Smooth muscle cell (in vitro differentiated cells): ENCODE data around the gene TCF7L1. TPM values are rescaled to one million over a fixed set of nuclear protein-coding genes. Genes with fewer than 3 reads are reported as not detected.

ENCODE experiments used
- DNase-seq: peaks from one replicate; lab custom pipeline; 2025; ENCODE audit not compliant: unreplicated experiment; lab: John Stamatoyannopoulos, UW
- H2AFZ ChIP-seq: fragments of 200-600 bp; sonication (generic); 2 replicates; pipeline ENCODE4 v1.6.0; 2016; ENCODE audit warnings: antibody characterized with exemption, low read depth, mild to moderate bottlenecking
- H3F3A ChIP-seq: fragments of 200-600 bp; sonication (generic); 2 replicates; pipeline ENCODE4 v1.6.0; 2017; ENCODE audit warnings: antibody characterized with exemption, low read depth
- H3K27ac ChIP-seq: fragments of 200-600 bp; sonication (generic); 2 replicates; pipeline ENCODE4 v1.5.1; 2016; ENCODE audit warnings: low read depth, mild to moderate bottlenecking
- H3K27me3 ChIP-seq: fragments of 200-600 bp; sonication (generic); 2 replicates; pipeline ENCODE4 v1.6.1; 2016; ENCODE audit warnings: low read depth, mild to moderate bottlenecking
- H3K36me3 ChIP-seq: fragments of 200-600 bp; sonication (generic); 2 replicates; pipeline ENCODE4 v1.5.1; 2016; ENCODE audit warnings: low read depth
- H3K4me1 ChIP-seq: fragments of 200-600 bp; sonication (generic); 2 replicates; pipeline ENCODE4 v1.5.1; 2016; ENCODE audit warnings: low read depth
- H3K4me2 ChIP-seq: fragments of 200-600 bp; sonication (generic); 2 replicates; pipeline ENCODE4 v1.6.0; 2016; ENCODE audit warnings: mild to moderate bottlenecking
- H3K4me3 ChIP-seq: fragments of 200-600 bp; sonication (generic); 2 replicates; pipeline ENCODE4 v1.5.1; 2016; ENCODE audit warnings: mild to moderate bottlenecking
- H3K79me2 ChIP-seq: fragments of 200-600 bp; sonication (generic); 2 replicates; pipeline ENCODE4 v1.6.0; 2016; ENCODE audit warnings: low read depth, mild to moderate bottlenecking
- H3K9ac ChIP-seq: fragments of 200-600 bp; sonication (generic); 2 replicates; pipeline ENCODE4 v1.6.0; 2016; ENCODE audit warnings: low read depth
- H3K9me3 ChIP-seq: fragments of 200-600 bp; sonication (generic); replicated peaks from 2 replicates; pipeline ENCODE4 v1.5.1; 2016; ENCODE audit warnings: low read depth
- H4K20me1 ChIP-seq: fragments of 200-600 bp; sonication (generic); 2 replicates; pipeline ENCODE4 v1.6.0; 2016; ENCODE audit warnings: low read depth
- WGBS: methylation state at CpG from one replicate; pipeline ENCODE4 v1.1.7; 2016; ENCODE audit warnings: low lambda C conversion rate; 5-methylcytosine and 5-hydroxymethylcytosine counted together
- polyA plus RNA-seq: library from polyadenylated mRNA; unstranded; fragments of >200 nt; fragmentation: Nextera tagmentation; extraction: Ambion mirVana; gene quantifications from 2 replicates; pipeline ENCODE4 v1.2.1, GENCODE V29; 2016
- total RNA-seq: library from RNA; depleted of rRNA; stranded (reverse); fragments of >200 nt; gene quantifications from 2 replicates; pipeline ENCODE4 v1.2.3, GENCODE V29; 2014
- TF ChIP-seq, protein P1 (sequence below): fragments of 200-600 bp; sonication (generic); IDR thresholded peaks from 2 replicates; pipeline ENCODE4 v1.5.1; 2017; ENCODE audit warnings: borderline replicate concordance, mild to moderate bottlenecking, antibody characterized with exemption; ENCODE audit not compliant: insufficient read depth, poor library complexity, severe bottlenecking

The TCF7L1 gene
- total and polyA plus RNA-seq, 2 experiments from 2014 or later, result 4.5 to 15.2 TPM

DNA sequence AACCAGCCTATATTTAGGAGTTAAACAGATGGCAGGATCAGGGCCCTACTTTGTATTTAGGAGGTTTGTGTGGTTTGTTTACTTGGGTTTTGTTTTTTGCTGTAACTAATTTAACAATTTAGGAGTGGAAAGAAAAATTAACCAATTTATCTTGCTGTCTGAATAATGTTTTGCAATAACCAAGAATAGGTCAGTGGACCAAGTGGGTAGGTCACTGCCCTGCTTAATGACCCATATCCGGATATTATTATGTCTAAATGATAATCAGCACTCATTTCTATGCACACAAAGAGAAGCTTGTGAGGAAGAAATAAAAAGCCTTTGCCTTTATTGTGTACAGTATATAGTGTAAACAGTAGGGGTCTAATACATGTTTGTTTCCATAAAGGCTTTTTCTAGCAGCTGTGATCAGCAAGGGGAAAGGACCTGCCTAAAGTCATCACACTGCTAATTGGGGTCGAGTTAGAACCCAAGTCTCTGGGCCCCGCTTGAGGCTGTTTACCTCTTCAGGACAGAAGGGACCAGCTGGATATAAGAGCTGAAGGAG, 118.0 kb downstream of the TCF7L1 start:
- Histone ChIP-seq H3K27me3 (no peaks in the 10 kb centered on the region), H3K4me3 (no peak overlapping the region), H3K27ac (no peak overlapping the region), H2AFZ (no peak overlapping the region), H3K4me2 (no peak overlapping the region), H3K9me3 (no peaks in the 10 kb centered on the region), H3K36me3 (no peaks in the 10 kb centered on the region), H3F3A (peaks cover 23% of the 10 kb centered on the region), H3K79me2 (peaks cover 25% of the 10 kb centered on the region), H3K9ac (no peak overlapping the region), H3K4me1 (peaks cover 59% of the 10 kb centered on the region), H4K20me1 (peaks cover 62% of the 10 kb centered on the region)
- no peak for DNase-seq
- WGBS, result 83% methylated on average over 3 of the region's 3 CpGs
- TF ChIP-seq, protein P1, sequence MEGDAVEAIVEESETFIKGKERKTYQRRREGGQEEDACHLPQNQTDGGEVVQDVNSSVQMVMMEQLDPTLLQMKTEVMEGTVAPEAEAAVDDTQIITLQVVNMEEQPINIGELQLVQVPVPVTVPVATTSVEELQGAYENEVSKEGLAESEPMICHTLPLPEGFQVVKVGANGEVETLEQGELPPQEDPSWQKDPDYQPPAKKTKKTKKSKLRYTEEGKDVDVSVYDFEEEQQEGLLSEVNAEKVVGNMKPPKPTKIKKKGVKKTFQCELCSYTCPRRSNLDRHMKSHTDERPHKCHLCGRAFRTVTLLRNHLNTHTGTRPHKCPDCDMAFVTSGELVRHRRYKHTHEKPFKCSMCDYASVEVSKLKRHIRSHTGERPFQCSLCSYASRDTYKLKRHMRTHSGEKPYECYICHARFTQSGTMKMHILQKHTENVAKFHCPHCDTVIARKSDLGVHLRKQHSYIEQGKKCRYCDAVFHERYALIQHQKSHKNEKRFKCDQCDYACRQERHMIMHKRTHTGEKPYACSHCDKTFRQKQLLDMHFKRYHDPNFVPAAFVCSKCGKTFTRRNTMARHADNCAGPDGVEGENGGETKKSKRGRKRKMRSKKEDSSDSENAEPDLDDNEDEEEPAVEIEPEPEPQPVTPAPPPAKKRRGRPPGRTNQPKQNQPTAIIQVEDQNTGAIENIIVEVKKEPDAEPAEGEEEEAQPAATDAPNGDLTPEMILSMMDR, result no peak

DNA sequence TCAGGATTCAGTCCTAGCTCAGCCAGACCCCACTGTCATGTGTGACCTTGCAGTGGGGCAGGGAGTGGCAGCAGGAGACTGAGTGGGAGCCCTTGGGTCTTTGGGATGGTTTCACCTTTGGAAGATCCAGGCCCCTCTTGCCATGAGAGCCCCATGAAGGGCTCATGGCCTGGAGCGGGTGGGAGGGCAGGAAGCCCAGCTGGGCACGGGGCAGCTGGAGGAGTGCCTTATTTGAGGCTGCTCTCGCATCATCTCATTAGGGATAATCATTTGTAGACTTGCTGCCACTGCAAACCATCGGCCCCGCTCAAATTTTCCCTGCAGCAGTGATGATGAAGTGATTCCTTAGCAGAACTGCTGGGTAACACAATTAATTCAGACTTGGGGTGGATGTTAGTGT, 120.7 kb downstream of the TCF7L1 start:
- H3K4me3 ChIP-seq, result no peak overlapping the region
- no peaks in the 10 kb centered on the region for H3K36me3 ChIP-seq
- WGBS, result 65% methylated on average over 5 of the region's 5 CpGs
- DNase-seq, result no peak
- H3K9ac ChIP-seq, result no peak overlapping the region
- no peak overlapping the region for H3K27ac ChIP-seq
- no peaks in the 10 kb centered on the region for H3K27me3 ChIP-seq
- no peak overlapping the region for H2AFZ ChIP-seq
- H4K20me1 ChIP-seq, result peaks cover 66% of the 10 kb centered on the region
- H3F3A ChIP-seq, result peaks cover 17% of the 10 kb centered on the region
- peaks cover 25% of the 10 kb centered on the region for H3K79me2 ChIP-seq
- TF ChIP-seq, protein P1, result no peak
- H3K9me3 ChIP-seq, result no peaks in the 10 kb centered on the region
- no peak overlapping the region for H3K4me2 ChIP-seq
- H3K4me1 ChIP-seq, result peaks cover 64% of the 10 kb centered on the region

DNA sequence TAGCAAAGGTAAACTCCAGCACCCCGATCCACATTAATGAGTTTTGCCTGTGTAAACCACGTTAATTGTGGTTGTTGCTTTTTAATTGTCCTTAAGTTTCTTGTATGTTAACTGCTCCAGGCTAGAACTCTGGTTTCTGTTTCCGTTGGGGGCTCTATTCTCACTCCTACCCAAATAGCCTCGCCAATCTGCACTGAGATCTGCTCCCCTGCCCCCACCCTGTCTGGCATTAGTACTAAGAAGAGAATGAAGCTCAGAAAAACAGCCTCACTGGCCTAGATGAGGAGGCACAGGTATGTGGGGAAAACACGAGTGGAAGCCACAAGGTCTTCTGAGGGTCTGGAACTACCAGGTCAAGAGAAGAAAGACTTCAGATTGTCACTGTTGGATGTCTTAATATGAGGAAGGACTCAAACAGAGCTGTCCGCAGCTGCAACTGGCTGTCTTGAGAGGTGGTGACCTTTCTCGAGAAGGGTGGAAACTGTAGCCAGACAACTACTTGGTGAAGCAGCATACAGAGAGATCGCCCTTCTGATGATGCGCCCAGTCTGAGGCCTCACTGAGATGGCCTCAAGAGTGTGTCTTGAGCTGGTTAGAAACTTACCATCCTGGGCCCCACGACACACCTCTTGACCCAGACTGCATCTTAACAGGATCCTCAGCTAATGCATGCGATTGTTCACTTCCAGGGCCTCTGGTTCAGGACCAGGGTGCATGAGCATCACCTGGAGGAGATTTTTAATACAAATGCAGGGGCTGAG, 121.5 kb downstream of the TCF7L1 start:
- H3K27me3 ChIP-seq, result no peaks in the 10 kb centered on the region
- H3K79me2 ChIP-seq, result peaks cover 25% of the 10 kb centered on the region
- peaks cover 9% of the 10 kb centered on the region for H3F3A ChIP-seq
- TF ChIP-seq, protein P1, result no peak
- WGBS, result 36% methylated on average over 11 of the region's 11 CpGs
- DNase-seq, result no peak
- peaks cover 59% of the 10 kb centered on the region for H4K20me1 ChIP-seq
- H3K9ac ChIP-seq, result no peak overlapping the region
- no peak overlapping the region for H3K4me3 ChIP-seq
- H3K9me3 ChIP-seq, result no peaks in the 10 kb centered on the region
- H3K4me1 ChIP-seq, result peaks cover 64% of the 10 kb centered on the region
- no peak overlapping the region for H3K27ac ChIP-seq
- H2AFZ ChIP-seq, result no peak overlapping the region
- no peaks in the 10 kb centered on the region for H3K36me3 ChIP-seq
- peak overlapping the region; percentile 84 for H3K4me2 ChIP-seq
